Tibial nerve (tissue), 3 donors: ENCODE data around the gene DHX40.

Source experiments
- EP300 ChIP-seq, 2 donors: sonication (generic); formaldehyde crosslinking; IDR thresholded peaks; one replicate each; pipeline ENCODE4 v1.6.1; 2017; ENCODE audit warnings: antibody characterized with exemption in 2 of 2, mild to moderate bottlenecking in 1 of 2
- POLR2A ChIP-seq, 2 donors: fragments of 450-650 bp; IDR thresholded peaks; one replicate each; pipeline ENCODE4 v1.6.1; 2017; ENCODE audit warnings: antibody characterized with exemption in 2 of 2, mild to moderate bottlenecking in 2 of 2, moderate library complexity in 2 of 2

DNA sequence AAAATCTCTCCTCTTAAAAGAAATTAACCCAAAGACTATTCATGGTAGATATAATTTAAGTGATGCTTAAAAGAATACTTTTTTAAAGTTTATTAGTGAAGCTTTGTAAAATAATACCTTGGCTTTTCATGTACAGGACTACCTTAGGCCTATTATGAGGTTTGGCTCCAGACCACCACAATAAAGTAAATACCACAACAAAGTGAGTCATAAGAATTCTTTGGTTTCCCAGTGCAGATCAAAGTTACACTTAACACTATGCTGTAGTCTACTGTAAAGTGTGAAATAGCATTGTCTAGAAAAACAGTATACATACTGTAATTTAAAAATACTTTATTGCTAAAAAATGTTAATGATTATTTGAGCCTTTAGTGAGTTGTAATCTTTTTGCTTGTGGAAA is 85.9 kb downstream of the DHX40 start:
- TF ChIP-seq POLR2A (IDR thresholded peaks at IDR 0.05) (no peak), EP300 (IDR thresholded peaks at IDR 0.05) (no peak)
